GM12864 (cell line): ENCODE data around the gene SHLD3.
A peak's percentile ranks its signal among the peaks of the same experiment; 100 is the strongest.
"Not testable (repeated sequence)": the region's sequence is repeated elsewhere in the genome, so short reads cannot be mapped to it uniquely, and the experiment has no call there.

ENCODE experiments used
- DNase-seq: peaks from one replicate; pipeline ENCODE4 v3.0.0-alpha.2; 2011; ENCODE audit warnings: low read depth
- H3K4me3 ChIP-seq: 2 replicates; pipeline ENCODE4 v1.5.1; 2011; ENCODE audit warnings: mild to moderate bottlenecking, low read depth, low read length, control low read depth
- CTCF ChIP-seq: IDR thresholded peaks from 2 replicates; pipeline ENCODE4 v1.5.1; 2011; ENCODE audit warnings: low read depth, mild to moderate bottlenecking, moderate library complexity, low read length, control low read depth, inconsistent platforms; ENCODE audit errors: missing control alignments

The SHLD3 gene

GRCh38 chr5:65624571-65625555 lies at the start of gene SHLD3, which contains the start of gene TRAPPC13:
SHLD3 (plus strand) TSS chr5:65625027; CDS start chr5:65629588, 4,561 bp downstream.
TRAPPC13 (plus strand) TSS chr5:65625027; CDS start chr5:65625061, 34 bp downstream.
- DNase-seq, result peak; percentile 82
- H3K4me3 ChIP-seq, result peak within 1 kb of the TSS; percentile 90
- TF ChIP-seq CTCF, result peak; percentile 30

GRCh38 chr5:65577141-65577540 lies 47.7 kb upstream of the SHLD3 start:
- no peak overlapping the region for H3K4me3 ChIP-seq
- TF ChIP-seq CTCF, result no peak
- no peak for DNase-seq

GRCh38 chr5:65588694-65589093 lies 36.1 kb upstream of the SHLD3 start:
- no peak overlapping the region for H3K4me3 ChIP-seq
- no peak for DNase-seq
- no peak for TF ChIP-seq CTCF

- DNase-seq, H3K4me3 ChIP-seq: not testable (repeated sequence)
Measured at GRCh38 chr5:65601761-65602160, 23.1 kb upstream of the SHLD3 start.

GRCh38 chr5:65611524-65611923 lies 13.3 kb upstream of the SHLD3 start:
- no peak overlapping the region for H3K4me3 ChIP-seq
- no peak for TF ChIP-seq CTCF
- DNase-seq, result no peak

DNA sequence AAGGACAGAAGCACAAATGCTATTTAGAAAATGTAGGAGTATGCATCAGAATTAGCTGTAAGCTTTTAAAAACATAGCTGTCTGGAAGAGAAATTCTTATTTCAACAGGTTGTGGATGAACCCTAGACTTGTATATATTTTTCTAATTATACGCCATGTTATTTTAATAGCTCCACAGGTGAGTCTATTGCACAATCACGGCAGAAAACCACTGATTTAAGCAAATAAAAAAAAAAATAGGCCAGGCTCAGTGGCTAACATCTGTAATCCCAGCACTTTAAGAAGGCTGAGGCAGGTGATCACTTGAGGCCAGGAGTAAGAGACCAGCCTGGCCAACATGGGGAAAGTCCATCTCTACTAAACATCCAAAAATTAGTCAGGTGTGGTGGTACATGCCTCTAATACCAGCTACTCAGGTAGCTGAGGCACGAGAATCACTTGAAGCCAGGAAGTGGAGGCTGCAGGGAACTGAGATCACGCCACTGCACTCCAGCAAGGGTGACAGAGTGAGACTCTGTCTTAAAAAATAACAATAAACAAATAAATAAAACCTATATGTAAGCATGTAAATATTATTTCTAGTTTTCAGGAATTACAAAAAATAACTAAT lies 12.4 kb upstream of the SHLD3 start:
- DNase-seq, result no peak
- H3K4me3 ChIP-seq, result no peak overlapping the region

More for the DNA sequence above, 12.4 kb upstream of the SHLD3 start:
- no peak for TF ChIP-seq CTCF
